ENCODE data around the gene FAM241A. TPM values are rescaled to one million over a fixed set of nuclear protein-coding genes. Genes with fewer than 3 reads are reported as not detected.

FAM241A gene
- total and polyA plus RNA-seq, 2 of the 13 experiments (the other 11 are each of a cell fraction or from before 2014, with no cell fraction given) = 0.61 to 0.69 TPM

DNA sequence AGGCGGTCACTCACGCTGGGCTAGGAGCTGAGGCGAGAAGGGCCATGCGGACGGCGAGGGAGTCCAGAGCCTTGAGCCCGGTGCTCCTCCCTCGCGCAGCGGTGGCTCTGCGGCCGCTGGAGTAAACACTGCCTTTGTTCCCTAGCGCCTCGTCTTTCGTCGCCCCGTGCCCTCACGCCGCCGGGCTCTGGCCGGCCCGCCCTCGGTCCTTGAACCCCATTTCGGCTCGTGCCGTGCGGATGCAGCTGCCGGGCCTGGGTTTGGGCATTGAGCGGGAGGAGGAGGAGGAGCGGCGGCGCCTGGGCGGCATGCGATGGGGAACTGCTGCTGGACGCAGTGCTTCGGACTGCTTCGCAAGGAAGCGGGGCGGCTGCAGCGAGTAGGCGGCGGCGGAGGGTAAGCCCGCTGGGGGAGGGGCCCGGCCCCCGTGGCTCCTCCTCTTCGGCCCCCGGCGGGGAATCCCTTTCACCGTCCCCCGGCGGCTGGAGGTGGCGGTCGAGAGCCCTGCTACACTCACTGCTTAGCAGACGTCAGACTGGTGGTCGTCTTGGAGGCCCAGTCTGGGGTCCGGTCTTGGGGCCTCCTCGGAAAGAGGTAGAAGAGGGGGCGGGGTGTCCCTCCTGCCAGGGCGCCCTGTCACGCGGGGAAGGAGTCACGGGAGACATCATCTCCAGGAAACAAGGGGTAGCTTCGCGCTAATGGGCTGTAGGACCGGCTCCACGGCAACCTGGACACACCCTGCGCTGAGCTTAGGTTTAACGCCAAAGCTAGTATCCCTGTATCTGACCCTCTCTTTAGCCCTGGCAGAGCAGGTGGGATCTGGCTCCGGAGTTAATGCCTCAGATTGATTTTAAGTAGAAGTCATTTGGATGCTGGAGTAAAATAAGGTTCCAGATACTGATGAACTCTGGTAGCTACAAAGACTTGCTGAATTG is 86.8 kb downstream of the FAM241A start, which contains the start of gene AP1AR (continued):
- TF ChIP-seq, protein P1, sequence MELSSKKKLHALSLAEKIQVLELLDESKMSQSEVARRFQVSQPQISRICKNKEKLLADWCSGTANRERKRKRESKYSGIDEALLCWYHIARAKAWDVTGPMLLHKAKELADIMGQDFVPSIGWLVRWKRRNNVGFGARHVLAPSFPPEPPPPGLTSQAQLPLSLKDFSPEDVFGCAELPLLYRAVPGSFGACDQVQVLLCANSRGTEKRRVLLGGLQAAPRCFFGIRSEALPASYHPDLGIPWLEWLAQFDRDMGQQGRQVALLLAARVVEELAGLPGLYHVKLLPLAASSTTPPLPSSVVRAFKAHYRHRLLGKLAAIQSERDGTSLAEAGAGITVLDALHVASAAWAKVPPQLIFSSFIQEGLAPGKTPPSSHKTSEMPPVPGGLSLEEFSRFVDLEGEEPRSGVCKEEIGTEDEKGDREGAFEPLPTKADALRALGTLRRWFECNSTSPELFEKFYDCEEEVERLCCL (CRISPR knock-in tag; IDR thresholded peaks at IDR 0.05; ENCODE audit: borderline replicate concordance) = no peak
- TF ChIP-seq ZFP90 (CRISPR knock-in tag; IDR thresholded peaks at IDR 0.05; ENCODE audit: borderline replicate concordance) = peak; percentile 58
- TF ChIP-seq ZNF567 (CRISPR knock-in tag; IDR thresholded peaks at IDR 0.05; ENCODE audit: borderline replicate concordance) = no peak; the same call in 1 of the 2 replicates
- TF ChIP-seq SRSF1 (optimal IDR thresholded peaks at IDR 0.05; ENCODE audit: low read depth, low read length) = peak; percentile 97
- no peak for TF ChIP-seq MAFF (IDR thresholded peaks at IDR 0.05; ENCODE audit: low read depth, low read length)
- no peak for TF ChIP-seq ZSCAN9 (CRISPR knock-in tag; IDR thresholded peaks at IDR 0.05; ENCODE audit: borderline replicate concordance)
- TF ChIP-seq, protein P2, sequence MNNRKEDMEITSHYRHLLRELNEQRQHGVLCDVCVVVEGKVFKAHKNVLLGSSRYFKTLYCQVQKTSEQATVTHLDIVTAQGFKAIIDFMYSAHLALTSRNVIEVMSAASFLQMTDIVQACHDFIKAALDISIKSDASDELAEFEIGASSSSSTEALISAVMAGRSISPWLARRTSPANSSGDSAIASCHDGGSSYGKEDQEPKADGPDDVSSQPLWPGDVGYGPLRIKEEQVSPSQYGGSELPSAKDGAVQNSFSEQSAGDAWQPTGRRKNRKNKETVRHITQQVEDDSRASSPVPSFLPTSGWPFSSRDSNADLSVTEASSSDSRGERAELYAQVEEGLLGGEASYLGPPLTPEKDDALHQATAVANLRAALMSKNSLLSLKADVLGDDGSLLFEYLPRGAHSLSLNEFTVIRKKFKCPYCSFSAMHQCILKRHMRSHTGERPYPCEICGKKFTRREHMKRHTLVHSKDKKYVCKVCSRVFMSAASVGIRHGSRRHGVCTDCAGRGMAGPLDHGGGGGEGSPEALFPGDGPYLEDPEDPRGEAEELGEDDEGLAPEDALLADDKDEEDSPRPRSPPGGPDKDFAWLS (CRISPR knock-in tag; IDR thresholded peaks at IDR 0.05; ENCODE audit: borderline replicate concordance) = peak; percentile 75; the same call in 1 of the 2 replicates
- TF ChIP-seq ZSCAN30 (CRISPR knock-in tag; IDR thresholded peaks at IDR 0.05) = peak; percentile 66; the same call in 1 of the 2 replicates
- TF ChIP-seq, protein P3, sequence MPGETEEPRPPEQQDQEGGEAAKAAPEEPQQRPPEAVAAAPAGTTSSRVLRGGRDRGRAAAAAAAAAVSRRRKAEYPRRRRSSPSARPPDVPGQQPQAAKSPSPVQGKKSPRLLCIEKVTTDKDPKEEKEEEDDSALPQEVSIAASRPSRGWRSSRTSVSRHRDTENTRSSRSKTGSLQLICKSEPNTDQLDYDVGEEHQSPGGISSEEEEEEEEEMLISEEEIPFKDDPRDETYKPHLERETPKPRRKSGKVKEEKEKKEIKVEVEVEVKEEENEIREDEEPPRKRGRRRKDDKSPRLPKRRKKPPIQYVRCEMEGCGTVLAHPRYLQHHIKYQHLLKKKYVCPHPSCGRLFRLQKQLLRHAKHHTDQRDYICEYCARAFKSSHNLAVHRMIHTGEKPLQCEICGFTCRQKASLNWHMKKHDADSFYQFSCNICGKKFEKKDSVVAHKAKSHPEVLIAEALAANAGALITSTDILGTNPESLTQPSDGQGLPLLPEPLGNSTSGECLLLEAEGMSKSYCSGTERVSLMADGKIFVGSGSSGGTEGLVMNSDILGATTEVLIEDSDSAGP (CRISPR knock-in tag; IDR thresholded peaks at IDR 0.05; ENCODE audit: borderline replicate concordance) = peak; percentile 95; the same call in 1 of the 2 replicates
- peak; percentile 28; the same call in 1 of the 2 replicates for TF ChIP-seq KIAA2018 (CRISPR knock-in tag; IDR thresholded peaks at IDR 0.05; ENCODE audit: borderline replicate concordance)
- 0 out of 2 replicates have a peak, but pooled peaks have one; percentile 47 for TF ChIP-seq FOXP4 (CRISPR knock-in tag; IDR thresholded peaks at IDR 0.05)

Data from HepG2 (cell line).